CD4-positive, alpha-beta T cell treated with Interleukin-1 beta for 1 hour (primary cell): Measurements from ENCODE around the gene PTH.
A peak's percentile ranks its signal among the peaks of the same experiment; 100 is the strongest.

ENCODE experiments used
- DNase-seq, 2 donors: peaks; one replicate each; pipeline ENCODE4 v3.0.0-alpha.2; 2020 to 2022

Gene PTH

GRCh38 chr11:13495929-13496328, at the start of gene PTH:
PTH (minus strand) TSS chr11:13495997; CDS start chr11:13492855, 3,142 bp downstream.
- DNase-seq, result no peak

GRCh38 chr11:13538044-13538443, 42.2 kb upstream of the PTH start:
- DNase-seq, result no peak

GRCh38 chr11:13535819-13536218, 40.0 kb upstream of the PTH start:
- DNase-seq, result no peak

GRCh38 chr11:13534358-13534757, 38.6 kb upstream of the PTH start:
- no peak for DNase-seq

GRCh38 chr11:13525257-13525656, 29.5 kb upstream of the PTH start:
- no peak for DNase-seq

- DNase-seq, result no peak
Observed at GRCh38 chr11:13503393-13503792, 7.6 kb upstream of the PTH start.

GRCh38 chr11:13502492-13502891, 6.7 kb upstream of the PTH start:
- DNase-seq, result no peak

- no peak for DNase-seq
Observed at GRCh38 chr11:13494051-13494450, 1.7 kb downstream of the PTH start.

GRCh38 chr11:13487661-13488030, 8.2 kb downstream of the PTH start:
- peak; percentile 16 to 47 for DNase-seq

- DNase-seq, result peak; percentile 69 to 75
Observed at GRCh38 chr11:13486926-13487660, 8.7 kb downstream of the PTH start.

- DNase-seq, result no peak
Observed at GRCh38 chr11:13480198-13480597, 15.6 kb downstream of the PTH start.

GRCh38 chr11:13479688-13480087, 16.1 kb downstream of the PTH start:
- DNase-seq, result no peak

GRCh38 chr11:13475091-13475490, 20.7 kb downstream of the PTH start:
- no peak for DNase-seq

GRCh38 chr11:13473013-13473722, 22.6 kb downstream of the PTH start:
- no peak for DNase-seq

GRCh38 chr11:13468750-13469149, 27.0 kb downstream of the PTH start:
- no peak for DNase-seq

- peak in 1 of 2 donors; percentile 34 for DNase-seq
Observed at GRCh38 chr11:13465909-13466371, 29.9 kb downstream of the PTH start.

- DNase-seq, result no peak
Observed at GRCh38 chr11:13463779-13464290, 32.0 kb downstream of the PTH start.

- DNase-seq, result peak; percentile 96
Observed at GRCh38 chr11:13462901-13463778, 32.7 kb downstream of the PTH start, which contains the start of gene BTBD10. BTBD10 (minus strand) TSS chr11:13463222; CDS start chr11:13445124, 18,098 bp downstream.

- peak; percentile 27 to 49 for DNase-seq
Observed at GRCh38 chr11:13462311-13462900, 33.4 kb downstream of the PTH start.

GRCh38 chr11:13461291-13461690, 34.5 kb downstream of the PTH start:
- no peak for DNase-seq

- no peak for DNase-seq
Observed at GRCh38 chr11:13450832-13451397, 44.9 kb downstream of the PTH start.

GRCh38 chr11:13449522-13449921, 46.3 kb downstream of the PTH start:
- no peak for DNase-seq
